Ovary (tissue), 9 donors: ENCODE measurements around the gene ZNF593. TPM values are rescaled to one million over a fixed set of nuclear protein-coding genes. Genes with fewer than 3 reads are reported as not detected.

ENCODE experiments used
- DNase-seq, 5 donors: peaks; one replicate each; pipeline ENCODE4 v3.0.0-alpha.2; 2019 to 2020
- H3K27ac ChIP-seq, 2 donors: fragments of 200-600 bp; one replicate each; pipeline versions ENCODE4 v1.5.1 to v1.8.0; 2019 to 2022
- H3K27me3 ChIP-seq: fragments of 200-600 bp; one replicate; pipeline ENCODE4 v1.8.0; 2022
- H3K36me3 ChIP-seq: fragments of 200-600 bp; sonication (generic); one replicate; pipeline ENCODE4 v1.5.1; 2019
- H3K4me1 ChIP-seq: one replicate; pipeline ENCODE4 v1.8.1; 2013; ENCODE audit warnings: mild to moderate bottlenecking, moderate library complexity; ENCODE audit not compliant: insufficient read depth
- H3K4me3 ChIP-seq: fragments of 200-600 bp; sonication (generic); one replicate; pipeline ENCODE4 v1.5.1; 2017
- H3K9me3 ChIP-seq, 2 donors: fragments of 200-600 bp in 1 of 2; sonication (generic) in 1 of 2; one replicate each; pipeline versions ENCODE4 v1.5.1 to v1.8.1; 2013 to 2019; ENCODE audit warnings: mild to moderate bottlenecking in 1 of 2, moderate library complexity in 1 of 2
- CTCF ChIP-seq, 3 donors: fragments of 450-650 bp in 2 of 3; fragments of 200-600 bp in 1 of 3; IDR thresholded peaks; one replicate each; pipeline versions ENCODE4 v1.5.1 to v1.8.0; 2016 to 2022; ENCODE audit warnings: antibody characterized with exemption in 3 of 3, mild to moderate bottlenecking in 1 of 3
- EP300 ChIP-seq: sonication (generic); formaldehyde crosslinking; IDR thresholded peaks from one replicate; pipeline ENCODE4 v1.6.1; 2017; ENCODE audit warnings: antibody characterized with exemption
- POLR2A ChIP-seq: fragments of 450-650 bp; IDR thresholded peaks from one replicate; pipeline ENCODE4 v1.6.1; 2017; ENCODE audit warnings: antibody characterized with exemption, mild to moderate bottlenecking, moderate library complexity
- WGBS, 3 donors: extraction: QIAGEN DNeasy Blood & Tissue Kit in 1 of 3; methylation state at CpG; one replicate each; pipeline versions ENCODE4 v1.1.5 to v1.1.7; 2013 to 2017; 5-methylcytosine and 5-hydroxymethylcytosine counted together
- intact Hi-C, 4 donors: fragments of 100-400 bp; cut with DNase I; formaldehyde crosslinking; loops; one replicate each; pipeline versions ENCODE4 v1.11.0 to v1.15.1; 2022 to 2023
- polyA plus RNA-seq, 2 donors: library from polyadenylated mRNA; stranded (reverse); fragments of 200-250 nt in 1 of 2; fragments of 350-450 nt in 1 of 2; fragmentation: Illumina TruSeq in 1 of 2; extraction: RNeasy Lipid Tissue Mini Kit (QIAGEN cat#74804) in 1 of 2; gene quantifications; one replicate each; pipeline ENCODE4 v1.2.3, GENCODE V29; 2013 to 2014
- total RNA-seq, 7 donors: library from RNA; depleted of rRNA in 2 of 7; stranded (reverse); fragments of >200 nt in 2 of 7; fragmentation: NEBNext Ultra II Directional in 3 of 7; extraction: Animal tissue kit (Norgen Biotek cat#: 25700) in 3 of 7; gene quantifications; one replicate each; pipeline versions ENCODE4 v1.1.0 to v1.2.4, GENCODE V29; 2016 to 2023
- donor health status: DM: no; HTN: no; CAD: no; lungs with moderate emphysema.
- donor health status: DM: no; HTN: no; CAD: no.
- donor health status: Bipolar disorder and iron deficiency.
- donor health status: DM: yes; HTN: yes; CAD: no.
- donor health status: DM: no; HTN: no; CAD: no.
- donor health status: DM: yes; HTN: yes; CAD: no.

Gene ZNF593
- total and polyA plus RNA-seq, 9 donors, result 1.8 to 62.5 (median 36.5) TPM

GRCh38 chr1:26203642-26204318 lies 34.1 kb downstream of the ZNF593 start:
- Histone ChIP-seq H3K36me3 (no peaks in the 10 kb centered on the region), H3K9me3 (no peaks in the 10 kb centered on the region), H3K4me1 (no peaks in the 10 kb centered on the region), H3K27me3 (no peaks in the 10 kb centered on the region), H3K27ac (no peak overlapping the region), H3K4me3 (no peak overlapping the region)
- TF ChIP-seq CTCF (IDR thresholded peaks at IDR 0.05), result no peak
- no peak for TF ChIP-seq POLR2A
- TF ChIP-seq EP300, result no peak
- intact Hi-C loops, result no loop called here
- 76 to 87% (median 82%) methylated on average over 9 of the region's 9 CpGs for WGBS, 3 donors
- no peak for DNase-seq

- Histone ChIP-seq H3K4me1 (no peaks in the 10 kb centered on the region), H3K4me3 (no peak overlapping the region), H3K36me3 (no peaks in the 10 kb centered on the region), H3K27me3 (no peaks in the 10 kb centered on the region), H3K27ac (no peak overlapping the region), H3K9me3 (no peaks in the 10 kb centered on the region)
- no peak for TF ChIP-seq POLR2A
- TF ChIP-seq CTCF (IDR thresholded peaks at IDR 0.05), result no peak
- no peak for TF ChIP-seq EP300
- 75 to 83% (median 78%) methylated on average over 5 of the region's 5 CpGs for WGBS, 3 donors
- DNase-seq, result no peak
- intact Hi-C loops, result loop anchor here in 1 of 4 donors (5.0 kb wide), 1 partner anchor 1928 kb away; no protein-coding TSS in a partner anchor
These were observed 40.6 kb downstream of the ZNF593 start for GRCh38 chr1:26210147-26210870.

GRCh38 chr1:26212726-26213125 lies 43.0 kb downstream of the ZNF593 start:
- Histone ChIP-seq H3K4me3 (no peak overlapping the region), H3K36me3 (no peaks in the 10 kb centered on the region), H3K9me3 (no peaks in the 10 kb centered on the region), H3K4me1 (no peaks in the 10 kb centered on the region), H3K27ac (no peak overlapping the region), H3K27me3 (no peaks in the 10 kb centered on the region)
- TF ChIP-seq CTCF (IDR thresholded peaks at IDR 0.05), result no peak
- TF ChIP-seq EP300, result no peak
- TF ChIP-seq POLR2A, result no peak
- DNase-seq, result no peak
- 80 to 87% (median 82%) methylated on average over 5 of the region's 5 CpGs for WGBS, 3 donors
- intact Hi-C loops, result loop anchor here in 1 of 4 donors (5.0 kb wide), 1 partner anchor 1930 kb away; no protein-coding TSS in a partner anchor

- no peak overlapping the region for H3K27ac ChIP-seq
- no peaks in the 10 kb centered on the region for H3K27me3 ChIP-seq
- intact Hi-C loops, result loop anchor here in 1 of 4 donors (5.0 kb wide), 1 partner anchor 1931 kb away; no protein-coding TSS in a partner anchor
- no peaks in the 10 kb centered on the region for H3K9me3 ChIP-seq
- TF ChIP-seq POLR2A (no peak), EP300 (no peak), CTCF (IDR thresholded peaks at IDR 0.05) (no peak)
- 83 to 90% (median 88%) methylated on average over 6 of the region's 6 CpGs for WGBS, 3 donors
- H3K36me3 ChIP-seq, result no peaks in the 10 kb centered on the region
- H3K4me1 ChIP-seq, result no peaks in the 10 kb centered on the region
- H3K4me3 ChIP-seq, result no peak overlapping the region
- no peak for DNase-seq
These were observed 43.7 kb downstream of the ZNF593 start for GRCh38 chr1:26213335-26213905.
